H1 (cell line): Measurements from ENCODE around the gene VPS54. TPM values are rescaled to one million over a fixed set of nuclear protein-coding genes. Genes with fewer than 3 reads are reported as not detected.

Experiments
- CTCF ChIA-PET: fragments of 300-600 bp; sonication (Branson Sonifier 250); formaldehyde crosslinking; loops from one replicate; lab custom pipeline; 2021; ENCODE audit not compliant: partially characterized antibody; lab: Charles Lee
- POLR2A ChIA-PET: fragments of 300-600 bp; sonication (Branson Sonifier 250); formaldehyde crosslinking; loops from one replicate; lab custom pipeline; 2021; ENCODE audit warnings: inconsistent platforms; ENCODE audit not compliant: partially characterized antibody; lab: Charles Lee
- DNase-seq, 2 experiments: peaks; one replicate each; pipeline versions ENCODE4 v3.0.0 to v3.0.0-alpha.2; 2010 to 2022; ENCODE audit warnings: low spot score in 2 of 2, low read depth in 1 of 2, mixed read lengths in 1 of 2
- FAIRE-seq: peaks from 2 replicates; lab custom pipeline; 2011; peaks lifted over from hg19 to GRCh38; lab: Jason Lieb, UNC
- H2AFZ ChIP-seq: 2 replicates; pipeline ENCODE4 v1.8.1; 2012; ENCODE audit warnings: low read length, inconsistent platforms
- H2AK5ac ChIP-seq: 2 replicates; pipeline ENCODE4 v1.6.1; 2013; ENCODE audit warnings: low read depth, low read length
- H2BK120ac ChIP-seq: replicated peaks from 2 replicates; pipeline ENCODE3; 2013; ENCODE audit warnings: low read depth, low read length, inconsistent platforms
- H2BK12ac ChIP-seq: 2 replicates; pipeline ENCODE4 v1.6.1; 2013; ENCODE audit warnings: low read depth, low read length
- H2BK15ac ChIP-seq: 2 replicates; pipeline ENCODE4 v1.6.1; 2013; ENCODE audit warnings: low read length
- H2BK20ac ChIP-seq: 2 replicates; pipeline ENCODE4 v1.6.1; 2013; ENCODE audit warnings: low read length
- H2BK5ac ChIP-seq: 2 replicates; pipeline ENCODE4 v1.6.1; 2013; ENCODE audit warnings: low read depth, low read length
- H3K14ac ChIP-seq: 2 replicates; pipeline ENCODE4 v1.6.1; 2013; ENCODE audit warnings: inconsistent platforms; ENCODE audit not compliant: insufficient read length
- H3K18ac ChIP-seq: 2 replicates; pipeline ENCODE4 v1.6.1; 2013; ENCODE audit warnings: low read length; ENCODE audit errors: extremely low read depth
- H3K23ac ChIP-seq: 2 replicates; pipeline ENCODE4 v1.6.1; 2013; ENCODE audit warnings: inconsistent platforms; ENCODE audit not compliant: insufficient read length
- H3K23me2 ChIP-seq: 2 replicates; pipeline ENCODE4 v1.6.1; 2013; ENCODE audit warnings: low read depth, low read length
- H3K27ac ChIP-seq: 2 replicates; pipeline ENCODE4 v1.6.1; 2011; ENCODE audit warnings: low read depth, low read length, inconsistent platforms
- H3K27me3 ChIP-seq, 4 experiments: replicated peaks in 1 of 4; 1 replicate in 1 of 4; 2 replicates in 3 of 4; pipeline versions ENCODE4 v1.6.1 to v1.8.1; 2011 to 2013; ENCODE audit warnings: low read length in 3 of 4, mild to moderate bottlenecking in 3 of 4, inconsistent platforms in 2 of 4, mixed read lengths in 2 of 4, moderate library complexity in 1 of 4; ENCODE audit not compliant: control insufficient read depth in 3 of 4, insufficient read depth in 3 of 4; ENCODE audit errors: extremely low read depth in 1 of 4
- H3K36me3 ChIP-seq, 4 experiments: 2 replicates each; pipeline versions ENCODE4 v1.6.1 to v1.8.1; 2011 to 2013; ENCODE audit warnings: mild to moderate bottlenecking in 4 of 4, low read length in 3 of 4, moderate library complexity in 2 of 4, control low read depth in 1 of 4, inconsistent platforms in 1 of 4; ENCODE audit not compliant: insufficient read depth in 4 of 4, control insufficient read depth in 2 of 4
- H3K4ac ChIP-seq: replicated peaks from 2 replicates; pipeline ENCODE3; 2013; ENCODE audit warnings: low read length, low read depth, mixed read lengths, inconsistent platforms; ENCODE audit not compliant: insufficient read length
- H3K4me1 ChIP-seq, 4 experiments: replicated peaks in 1 of 4; 1 replicate in 1 of 4; 2 replicates in 3 of 4; pipeline versions ENCODE4 v1.6.1 to v1.8.1; 2011 to 2013; ENCODE audit warnings: low read length in 3 of 4, inconsistent platforms in 2 of 4, mixed read lengths in 1 of 4; ENCODE audit not compliant: insufficient read depth in 4 of 4, control insufficient read depth in 3 of 4
- H3K4me2 ChIP-seq, 2 experiments: 2 replicates each; pipeline versions ENCODE4 v1.6.1 to v1.8.1; 2011 to 2013; ENCODE audit warnings: low read depth in 2 of 2, low read length in 2 of 2, control low read depth in 1 of 2, inconsistent platforms in 1 of 2, mild to moderate bottlenecking in 1 of 2; ENCODE audit not compliant: insufficient read depth in 1 of 2
- H3K4me3 ChIP-seq, 4 experiments: fragments of 200-600, 300-600 bp in 1 of 4; sonication (generic), shearing (Covaris generic), sonication (Bioruptor Twin) in 1 of 4; 2 replicates each; pipeline versions ENCODE4 v1.5.1 to v1.8.1; 2011 to 2016; ENCODE audit warnings: low read length in 4 of 4, low read depth in 3 of 4, control low read depth in 2 of 4, inconsistent platforms in 2 of 4, mild to moderate bottlenecking in 2 of 4, mixed read lengths in 1 of 4, moderate library complexity in 1 of 4; ENCODE audit not compliant: insufficient read depth in 2 of 4; ENCODE audit errors: extremely low read depth in 1 of 4
- H3K56ac ChIP-seq: replicated peaks from 2 replicates; pipeline ENCODE3; 2013; ENCODE audit warnings: low read depth, mild to moderate bottlenecking, mixed read lengths, low read length, inconsistent platforms; ENCODE audit not compliant: insufficient read length
- H3K79me1 ChIP-seq: 2 replicates; pipeline ENCODE4 v1.6.1; 2013; ENCODE audit warnings: low read depth, low read length, control low read depth
- H3K79me2 ChIP-seq, 2 experiments: 2 replicates each; pipeline versions ENCODE4 v1.6.1 to v1.8.1; 2012 to 2013; ENCODE audit warnings: low read length in 2 of 2, mild to moderate bottlenecking in 2 of 2, inconsistent platforms in 1 of 2; ENCODE audit not compliant: insufficient read depth in 2 of 2, control insufficient read depth in 1 of 2
- H3K9ac ChIP-seq, 4 experiments: replicated peaks in 1 of 4; 1 replicate in 1 of 4; 2 replicates in 3 of 4; pipeline versions ENCODE4 v1.6.1 to v1.8.1; 2011 to 2013; ENCODE audit warnings: low read depth in 3 of 4, low read length in 3 of 4, control low read depth in 2 of 4, mild to moderate bottlenecking in 2 of 4, moderate library complexity in 2 of 4, inconsistent platforms in 1 of 4; ENCODE audit errors: extremely low read depth in 1 of 4
- H3K9me3 ChIP-seq, 2 experiments: 2 replicates each; pipeline versions ENCODE4 v1.6.1 to v1.8.1; 2012 to 2013; ENCODE audit warnings: mild to moderate bottlenecking in 2 of 2, moderate library complexity in 2 of 2, control low read depth in 1 of 2, inconsistent platforms in 1 of 2, low read depth in 1 of 2, low read length in 1 of 2, mixed read lengths in 1 of 2; ENCODE audit not compliant: insufficient read depth in 2 of 2
- H4K20me1 ChIP-seq, 2 experiments: replicated peaks in 1 of 2; 2 replicates each; pipeline versions ENCODE3 to v1.8.1; 2011 to 2013; ENCODE audit warnings: inconsistent platforms in 2 of 2, low read length in 2 of 2, mild to moderate bottlenecking in 1 of 2; ENCODE audit not compliant: insufficient read depth in 2 of 2, control insufficient read depth in 1 of 2
- H4K5ac ChIP-seq: 2 replicates; pipeline ENCODE4 v1.6.1; 2013; ENCODE audit warnings: low read length, low read depth, mixed read lengths, inconsistent platforms; ENCODE audit not compliant: insufficient read length
- H4K8ac ChIP-seq: 2 replicates; pipeline ENCODE4 v1.8.0; 2013; ENCODE audit warnings: mild to moderate bottlenecking, moderate library complexity, low read length, inconsistent platforms; ENCODE audit not compliant: insufficient read depth; ENCODE audit errors: extremely low read depth
- H4K91ac ChIP-seq: replicated peaks from 2 replicates; pipeline ENCODE3; 2013; ENCODE audit warnings: low read length, mixed read lengths, inconsistent platforms; ENCODE audit not compliant: insufficient read length
- BACH1 ChIP-seq: IDR thresholded peaks from 2 replicates; pipeline ENCODE4 v1.6.1; 2012; ENCODE audit warnings: low read length, improper control_type of control experiment
- CBX5 ChIP-seq: fragments of 300-800, 300-1000 bp; sonication (generic); IDR thresholded peaks from 2 replicates; pipeline ENCODE4 v1.7.1; 2016; ENCODE audit warnings: antibody characterized with exemption, low read length, low read depth
- CHD1 ChIP-seq: IDR thresholded peaks from 2 replicates; pipeline ENCODE4 v1.6.1; 2012; ENCODE audit warnings: low read depth, low read length, improper control_type of control experiment
- CHD2 ChIP-seq: IDR thresholded peaks from 2 replicates; pipeline ENCODE4 v1.6.1; 2012; ENCODE audit warnings: low read length, improper control_type of control experiment
- E2F6 ChIP-seq: IDR thresholded peaks from 2 replicates; pipeline ENCODE4 v1.6.1; 2012; ENCODE audit warnings: inconsistent platforms
- HDAC6 ChIP-seq: IDR thresholded peaks from one replicate; pipeline ENCODE4 v1.7.1; 2012; ENCODE audit warnings: low read depth, mild to moderate bottlenecking, inconsistent platforms, low read length, moderate library complexity
- PHF8 ChIP-seq: fragments of 200-600 bp; sonication (generic); conservative IDR thresholded peaks from 2 replicates; pipeline ENCODE4 v1.7.1; 2012; ENCODE audit warnings: low read depth, mild to moderate bottlenecking, inconsistent platforms, low read length, moderate library complexity
- RBBP5 ChIP-seq: IDR thresholded peaks from 2 replicates; pipeline ENCODE4 v1.7.1; 2012; ENCODE audit warnings: low read depth, mild to moderate bottlenecking, inconsistent platforms, low read length, moderate library complexity, borderline replicate concordance
- RFX5 ChIP-seq: IDR thresholded peaks from 2 replicates; pipeline ENCODE4 v1.6.1; 2011; ENCODE audit warnings: low read depth, low read length, improper control_type of control experiment, borderline replicate concordance
- RNF2 ChIP-seq: fragments of 200-900, 300-1000 bp; sonication (generic); IDR thresholded peaks from 2 replicates; pipeline ENCODE4 v1.7.1; 2016; ENCODE audit warnings: borderline replicate concordance, low read depth, mild to moderate bottlenecking, antibody characterized with exemption, low read length; ENCODE audit not compliant: poor library complexity, severe bottlenecking; ENCODE audit errors: missing control alignments
- RXRA ChIP-seq: IDR thresholded peaks from 2 replicates; pipeline ENCODE4 v1.6.1; 2011; ENCODE audit warnings: low read depth, mild to moderate bottlenecking, low read length, moderate library complexity; ENCODE audit not compliant: insufficient read depth
- SIN3A ChIP-seq, 2 experiments: IDR thresholded peaks in 1 of 2; conservative IDR thresholded peaks in 1 of 2; 2 replicates each; pipeline ENCODE4 v1.6.1; 2011 to 2012; ENCODE audit warnings: low read length in 2 of 2, improper control_type of control experiment in 1 of 2, low read depth in 1 of 2, mild to moderate bottlenecking in 1 of 2
- SRF ChIP-seq: IDR thresholded peaks from 2 replicates; pipeline ENCODE4 v1.6.1; 2011; ENCODE audit warnings: mild to moderate bottlenecking, low read depth, low read length, moderate library complexity
- TAF1 ChIP-seq: IDR thresholded peaks from 2 replicates; pipeline ENCODE4 v1.6.1; 2011; ENCODE audit warnings: mild to moderate bottlenecking, low read depth, low read length
- WGBS, 2 experiments: shearing (Covaris generic) in 1 of 2; methylation state at CpG; one replicate each; pipeline versions ENCODE4 v1.1.6 to v1.1.7; 2013 to 2015; ENCODE audit warnings: low lambda C conversion rate in 2 of 2, mixed read lengths in 2 of 2, inconsistent platforms in 1 of 2, low coverage in 1 of 2, missing lambda C conversion rate in 1 of 2; ENCODE audit not compliant: insufficient replicate concordance in 2 of 2, insufficient coverage in 1 of 2, insufficient read length in 1 of 2; ENCODE audit errors: extremely low coverage in 1 of 2, missing lambda C conversion rate in 1 of 2; 5-methylcytosine and 5-hydroxymethylcytosine counted together
- polyA plus RNA-seq, 7 experiments: library from polyadenylated mRNA; depleted of rRNA in 3 of 7; stranded (reverse) in 5 of 7; unstranded in 2 of 7; fragments of >200 nt in 5 of 7; fragments of 200-250 nt in 2 of 7; gene quantifications; 1 replicate in 5 of 7; 2 replicates in 1 of 7; 4 replicates in 1 of 7; pipeline versions ENCODE4 v1.2.1 to v1.2.3, GENCODE V29; 2011 to 2013; ENCODE audit warnings: missing spikeins in 2 of 7, mixed read lengths in 2 of 7
- total RNA-seq: library from RNA; stranded (reverse); fragmentation: NEBNext Ultra II Directional; extraction: Animal tissue kit (Norgen Biotek cat#: 25700); gene quantifications from 2 replicates; pipeline ENCODE4 v1.2.1, GENCODE V29; 2021

VPS54 gene
- total and polyA plus RNA-seq, 2 of the 8 experiments (the other 6 are each of a cell fraction or from before 2014, with no cell fraction given) = 3.6 to 13.2 TPM

DNA sequence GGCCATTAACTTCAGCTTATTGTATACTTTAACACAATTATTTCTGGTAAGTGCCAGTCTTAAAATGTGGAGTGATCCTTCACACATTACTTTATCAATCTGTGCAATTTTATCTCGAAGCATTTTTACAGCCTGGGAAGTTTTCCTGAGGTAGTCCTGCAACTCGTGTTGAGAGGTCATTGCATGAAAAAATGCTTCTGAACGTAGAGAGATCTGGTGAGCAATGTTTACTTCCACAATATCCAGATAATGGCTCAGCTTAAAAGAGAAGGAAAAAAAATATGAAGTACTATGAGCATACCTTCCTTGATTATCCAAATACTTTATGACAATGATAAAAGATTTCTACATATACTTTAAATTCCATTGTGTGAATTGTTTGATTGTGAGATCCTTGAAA, 57.0 kb downstream of the VPS54 start:
- FAIRE-seq (no peak), DNase-seq (no peak)
- no peak overlapping the region for H2BK15ac ChIP-seq
- H2AFZ ChIP-seq = no peak overlapping the region
- no peak overlapping the region for H3K4ac ChIP-seq
- H4K8ac ChIP-seq = no peak overlapping the region; the same call in 1 of the 2 replicates
- H2BK5ac ChIP-seq = no peak overlapping the region
- no peaks in the 10 kb centered on the region for H3K4me1 ChIP-seq
- H3K27me3 ChIP-seq = no peaks in the 10 kb centered on the region
- H3K79me2 ChIP-seq = no peaks in the 10 kb centered on the region
- no peak overlapping the region for H3K23ac ChIP-seq
- CTCF ChIA-PET = no interaction called here
- H3K4me3 ChIP-seq = no peak overlapping the region
- H3K79me1 ChIP-seq = no peaks in the 10 kb centered on the region
- peaks cover 0 to 7% (median 2%) of the 10 kb centered on the region in 4 experiments; a peak in 3 of 8 replicates for H3K36me3 ChIP-seq
- no peaks in the 10 kb centered on the region for H4K20me1 ChIP-seq
- H3K27ac ChIP-seq = no peak overlapping the region
- H2AK5ac ChIP-seq = no peak overlapping the region
- H3K23me2 ChIP-seq = no peaks in the 10 kb centered on the region
- H4K5ac ChIP-seq = no peak overlapping the region
- H3K18ac ChIP-seq = no peak overlapping the region
- no peak overlapping the region for H2BK120ac ChIP-seq
- H3K9ac ChIP-seq = no peak overlapping the region
- no peak overlapping the region for H3K56ac ChIP-seq
- POLR2A ChIA-PET = no interaction called here
- no peak overlapping the region for H3K4me2 ChIP-seq
- no peak overlapping the region for H3K14ac ChIP-seq
- H3K9me3 ChIP-seq = no peaks in the 10 kb centered on the region
- no peak overlapping the region for H4K91ac ChIP-seq
- no peak overlapping the region for H2BK12ac ChIP-seq
- H2BK20ac ChIP-seq = no peak overlapping the region
- WGBS, 2 experiments = 84% methylated on average over 3 of the region's 3 CpGs; no CpG with 5 or more reads in 1 of the 2 experiments
- TF ChIP-seq HDAC6 (no peak), E2F6 (no peak), PHF8 (no peak), TAF1 (no peak), RFX5 (no peak), RBBP5 (no peak), SRF (no peak), BACH1 (no peak), SIN3A (conservative IDR thresholded peaks at IDR 0.05 in 1 of 2, IDR thresholded peaks at IDR 0.05 in 1 of 2; ENCODE audit: low read depth in 1 of 2, low read length in 2 of 2) (no peak), RNF2 (no peak), CHD2 (no peak), RXRA (no peak), CBX5 (no peak), CHD1 (no peak)
